Spinal cord (tissue), 10 donors: ENCODE data around the gene ZIC4. TPM values are rescaled to one million over a fixed set of nuclear protein-coding genes. Genes with fewer than 3 reads are reported as not detected.

Experiments used
- DNase-seq, 6 donors: peaks; one replicate each; pipeline versions ENCODE4 v3.0.0 to v3.0.0-alpha.2; 2013 to 2015; ENCODE audit warnings: low spot score in 6 of 6, low read depth in 4 of 6
- H3K27ac ChIP-seq: one replicate; pipeline ENCODE4 v1.5.1; 2013; ENCODE audit warnings: low read depth, low read length, control low read depth
- H3K27me3 ChIP-seq: one replicate; pipeline ENCODE4 v1.6.1; 2013; ENCODE audit warnings: low read length; ENCODE audit not compliant: control insufficient read depth, insufficient read depth
- H3K36me3 ChIP-seq: one replicate; pipeline ENCODE4 v1.6.1; 2013; ENCODE audit warnings: low read length; ENCODE audit not compliant: control insufficient read depth, insufficient read depth
- H3K4me1 ChIP-seq: one replicate; pipeline ENCODE4 v1.6.1; 2013; ENCODE audit warnings: low read length; ENCODE audit not compliant: control insufficient read depth, insufficient read depth
- H3K4me3 ChIP-seq: one replicate; pipeline ENCODE4 v1.5.1; 2013; ENCODE audit warnings: low read depth, low read length, control low read depth
- H3K9me3 ChIP-seq: one replicate; pipeline ENCODE4 v1.6.1; 2013; ENCODE audit warnings: low read length; ENCODE audit not compliant: control insufficient read depth, insufficient read depth
- WGBS: methylation state at CpG from one replicate; pipeline ENCODE4 v1.1.5; 2013; ENCODE audit warnings: missing lambda C conversion rate; ENCODE audit not compliant: insufficient coverage; 5-methylcytosine and 5-hydroxymethylcytosine counted together
- polyA plus RNA-seq, 2 donors: library from polyadenylated mRNA; unstranded; fragments of 120-200 nt; gene quantifications; one replicate each; pipeline ENCODE4 v1.2.1, GENCODE V29; 2013; ENCODE audit not compliant: insufficient read length in 2 of 2
- total RNA-seq, 2 donors: library from RNA; depleted of rRNA in 1 of 2; stranded (reverse); fragments of 120-200 nt in 1 of 2; fragments of >200 nt in 1 of 2; gene quantifications; one replicate each; pipeline versions ENCODE4 v1.2.3 to v1.2.4, GENCODE V29; 2013 to 2014
- donor health status: healthy.

ZIC4 gene
- total and polyA plus RNA-seq, 4 donors = 12.2 to 33.0 (median 26.0) TPM

DNA sequence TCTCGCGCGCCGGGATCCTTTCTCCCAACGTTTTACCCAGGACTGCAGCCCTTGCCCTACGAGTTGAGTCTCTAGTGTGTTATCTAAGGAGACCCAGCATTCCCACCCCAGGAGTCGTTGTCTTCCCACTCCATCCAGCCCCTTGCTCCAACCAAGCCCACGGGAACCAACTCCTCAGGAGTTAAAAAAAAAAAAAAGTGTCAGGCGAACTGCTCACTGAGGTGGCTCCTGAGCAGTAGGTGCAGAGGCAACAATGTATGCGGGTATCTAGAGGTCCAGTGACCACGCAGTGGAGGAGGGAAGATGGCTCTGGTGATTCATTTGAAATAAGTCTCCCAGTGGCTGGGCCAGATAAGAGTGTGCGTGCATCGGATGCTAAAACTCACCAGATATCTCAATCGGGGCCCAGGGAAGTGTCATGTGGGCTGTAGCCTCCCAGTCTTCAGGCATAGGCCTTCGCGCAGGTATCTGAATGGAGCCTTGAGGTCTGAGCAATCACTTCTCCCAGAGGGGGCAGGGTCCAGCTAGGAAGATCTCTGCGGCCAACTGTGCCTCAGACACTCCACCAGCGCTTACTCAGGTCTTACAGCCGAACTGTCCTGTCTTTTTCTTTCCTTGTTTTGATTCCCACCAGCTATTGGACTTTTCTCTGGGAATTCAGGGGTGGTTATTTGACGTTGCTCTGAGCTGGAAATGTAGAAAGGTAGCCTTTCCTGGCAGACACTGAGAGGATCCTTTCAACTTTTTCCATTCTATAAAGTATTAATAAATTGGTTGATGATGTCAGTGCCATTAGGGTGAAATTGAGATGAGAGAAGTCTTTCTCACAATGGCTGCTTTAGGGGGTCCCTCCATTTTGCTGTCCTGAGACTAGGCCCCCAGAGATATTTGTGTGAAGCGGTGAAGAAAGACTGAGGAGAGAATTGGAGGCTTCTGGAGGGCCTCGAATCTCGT lies 21.0 kb downstream of the ZIC4 start:
- 47% methylated on average over 12 of the region's 23 CpGs for WGBS
- H3K9me3 ChIP-seq = no peaks in the 10 kb centered on the region
- H3K4me3 ChIP-seq = no peak overlapping the region
- peaks cover 33% of the 10 kb centered on the region for H3K4me1 ChIP-seq
- no peaks in the 10 kb centered on the region for H3K36me3 ChIP-seq
- peak overlapping the region; percentile 65 for H3K27ac ChIP-seq
- no peak for DNase-seq
- peaks cover 99% of the 10 kb centered on the region for H3K27me3 ChIP-seq

DNA sequence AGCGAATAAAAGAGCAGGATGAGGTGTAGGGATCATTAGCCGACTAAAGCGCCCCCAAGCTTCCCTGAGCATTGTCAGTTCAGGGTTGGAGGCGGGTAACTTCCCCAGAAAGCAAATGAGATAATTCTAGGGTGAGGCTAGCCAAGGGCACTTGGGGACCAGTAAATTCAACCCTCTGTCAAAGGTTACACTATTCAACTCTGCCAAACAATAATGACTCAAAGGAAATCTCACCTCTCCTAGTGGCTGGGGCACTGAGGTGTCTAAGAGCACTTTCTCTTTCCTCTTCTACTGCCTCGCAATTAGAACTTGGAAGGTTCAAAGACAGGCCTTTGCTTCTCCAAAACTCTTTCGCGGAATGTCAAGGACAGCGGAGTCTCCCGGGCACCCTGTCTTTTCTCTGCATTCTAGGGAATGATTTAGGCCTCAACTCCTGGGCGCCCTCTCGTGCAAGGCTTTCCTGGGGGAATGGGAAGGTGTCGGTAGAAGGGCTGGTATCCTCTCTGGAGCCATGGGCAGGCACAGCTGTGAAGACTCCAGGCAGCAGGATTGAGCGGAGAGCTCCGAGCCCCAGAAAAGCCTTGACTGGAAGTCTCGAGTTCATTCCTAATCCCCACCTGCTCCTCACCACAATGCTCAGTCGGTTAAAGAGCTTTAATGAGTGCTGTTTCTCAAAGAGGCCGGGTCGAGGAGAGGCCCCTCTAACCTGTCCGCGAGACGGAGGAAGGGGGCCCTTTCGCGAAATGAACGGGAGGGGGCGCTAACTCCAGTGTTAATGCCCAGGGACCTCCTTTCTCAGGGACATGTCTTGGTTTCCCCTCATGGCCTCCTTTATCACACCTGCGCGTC lies 21.9 kb downstream of the ZIC4 start:
- no peak for DNase-seq
- H3K9me3 ChIP-seq = no peaks in the 10 kb centered on the region
- no peaks in the 10 kb centered on the region for H3K36me3 ChIP-seq
- 41% methylated on average over 23 of the region's 27 CpGs for WGBS
- H3K27ac ChIP-seq = no peak overlapping the region
- no peak overlapping the region for H3K4me3 ChIP-seq
- H3K27me3 ChIP-seq = peaks cover 99% of the 10 kb centered on the region
- peaks cover 32% of the 10 kb centered on the region for H3K4me1 ChIP-seq

DNA sequence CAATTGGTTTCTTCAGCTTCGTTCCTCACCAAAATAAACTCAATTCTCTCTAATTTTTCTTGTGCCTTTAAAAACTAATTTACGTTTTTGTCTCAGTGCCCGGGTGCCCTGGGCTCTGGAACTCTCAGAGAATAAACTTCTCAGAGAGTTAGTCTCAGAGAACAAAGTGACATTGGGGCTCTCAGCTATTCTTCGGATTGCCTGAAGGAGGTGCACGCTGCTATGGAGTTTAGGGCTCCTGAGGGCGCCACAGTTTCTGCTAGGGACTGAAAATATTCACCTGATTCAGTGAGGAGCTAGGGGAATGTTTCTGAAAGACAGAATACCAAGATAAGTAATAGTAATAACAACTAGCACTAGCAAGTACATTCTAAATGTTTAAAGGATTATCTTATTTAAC lies 22.7 kb downstream of the ZIC4 start:
- Histone ChIP-seq H3K4me1 (peaks cover 27% of the 10 kb centered on the region), H3K27me3 (peaks cover 99% of the 10 kb centered on the region), H3K36me3 (no peaks in the 10 kb centered on the region), H3K9me3 (no peaks in the 10 kb centered on the region), H3K27ac (no peak overlapping the region), H3K4me3 (no peak overlapping the region)
- 42% methylated on average over 4 of the region's 6 CpGs for WGBS
- DNase-seq = peak in 1 of 6 donors; percentile 55

DNA sequence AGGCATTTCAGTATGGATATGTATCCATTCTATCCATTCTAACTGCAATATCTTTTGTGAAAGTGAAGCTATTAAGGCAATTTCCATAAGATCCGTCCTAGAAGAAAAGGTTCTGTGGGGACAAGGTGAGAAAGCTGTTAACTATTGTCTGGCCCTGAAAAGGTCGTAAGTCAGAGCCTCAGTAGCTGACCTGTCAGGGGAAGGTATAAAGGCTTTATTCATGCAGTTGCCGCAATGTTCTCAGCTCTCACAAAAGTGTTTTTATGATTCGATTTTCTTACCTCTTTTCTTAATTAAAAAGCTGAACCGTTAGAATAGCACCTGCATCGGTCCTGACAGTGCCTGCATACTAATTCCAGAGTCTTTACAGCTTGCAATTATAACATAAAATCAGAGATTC lies 24.7 kb downstream of the ZIC4 start:
- Histone ChIP-seq H3K27ac (no peak overlapping the region), H3K27me3 (peaks cover 98% of the 10 kb centered on the region), H3K4me1 (peaks cover 24% of the 10 kb centered on the region), H3K9me3 (no peaks in the 10 kb centered on the region), H3K4me3 (no peak overlapping the region), H3K36me3 (no peaks in the 10 kb centered on the region)
- WGBS = 46% methylated on average over 2 of the region's 6 CpGs
- peak in 1 of 6 donors; percentile 41 for DNase-seq

DNA sequence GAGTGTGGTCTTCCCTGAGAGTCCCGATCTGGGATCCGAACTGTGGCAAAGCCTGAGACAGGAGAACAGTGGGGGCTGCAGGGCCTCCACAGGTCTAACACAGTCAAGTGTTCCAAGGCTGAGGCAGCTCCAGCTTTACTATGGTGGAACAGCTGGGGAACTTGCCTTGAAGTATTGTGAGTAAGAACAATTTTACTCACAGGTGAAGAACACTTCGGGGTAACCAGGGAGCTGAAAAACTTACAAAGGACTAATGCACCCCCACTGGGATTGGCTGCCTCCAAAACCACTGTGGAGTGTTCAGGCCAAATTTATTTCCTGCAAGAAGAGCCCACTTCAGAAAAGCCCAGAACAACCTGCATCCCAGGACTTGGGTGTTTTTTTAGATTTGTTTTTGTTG lies 25.4 kb downstream of the ZIC4 start:
- H3K36me3 ChIP-seq = no peaks in the 10 kb centered on the region
- no peak for DNase-seq
- H3K9me3 ChIP-seq = no peaks in the 10 kb centered on the region
- H3K27me3 ChIP-seq = peaks cover 94% of the 10 kb centered on the region
- H3K4me1 ChIP-seq = peaks cover 24% of the 10 kb centered on the region
- H3K4me3 ChIP-seq = no peak overlapping the region
- H3K27ac ChIP-seq = no peak overlapping the region
- WGBS = 50% methylated on average over 3 of the region's 3 CpGs

DNA sequence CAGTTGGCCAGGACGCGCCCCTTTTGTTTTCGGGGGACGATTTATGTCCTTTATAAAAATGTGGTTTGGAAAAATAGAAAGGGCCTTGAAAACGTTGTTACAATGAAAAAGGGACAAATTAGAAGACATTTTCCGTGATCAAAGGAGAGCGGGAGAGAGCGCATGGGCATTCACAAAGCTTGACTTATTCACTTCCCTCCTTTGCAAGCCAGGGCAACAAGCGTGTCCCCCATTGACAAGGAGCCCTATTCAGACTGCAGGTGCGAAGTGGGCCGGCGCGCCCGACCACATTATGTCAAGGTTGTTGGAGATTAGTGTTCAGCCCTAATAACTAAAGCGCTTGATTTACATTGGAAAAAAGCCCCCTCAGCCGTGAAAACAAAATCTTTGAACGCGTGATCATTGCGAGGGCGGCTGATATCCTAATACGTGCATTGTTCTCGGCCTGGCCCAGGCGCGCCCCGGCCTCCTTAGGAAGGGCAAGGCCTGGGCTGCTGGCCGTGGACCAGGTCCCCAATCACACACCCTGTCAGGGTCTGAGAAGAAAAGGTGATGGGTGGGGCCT lies 25.9 kb downstream of the ZIC4 start:
- peaks cover 94% of the 10 kb centered on the region for H3K27me3 ChIP-seq

DNA sequence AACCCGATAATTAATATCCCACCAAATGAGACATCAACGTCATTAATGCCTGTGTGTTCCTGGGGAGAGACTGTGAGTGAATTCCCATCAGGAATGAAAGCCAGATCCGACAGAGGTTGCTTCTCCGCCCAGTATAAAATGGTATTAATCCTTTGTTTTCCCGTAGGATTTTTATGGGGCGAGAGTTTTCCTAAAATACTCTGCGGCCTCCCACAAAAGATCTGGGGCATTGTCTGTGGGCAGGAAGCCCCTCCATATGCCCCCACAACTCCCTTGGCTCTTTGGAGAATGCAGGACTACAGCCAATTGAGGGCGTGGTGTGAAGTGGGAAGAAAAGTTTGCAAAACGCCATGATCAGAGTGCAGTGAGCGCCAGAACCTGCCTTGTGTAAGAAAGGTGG lies 26.7 kb downstream of the ZIC4 start:
- Histone ChIP-seq H3K9me3 (no peaks in the 10 kb centered on the region), H3K27ac (peak overlapping the region; percentile 69), H3K27me3 (peaks cover 94% of the 10 kb centered on the region), H3K4me3 (no peak overlapping the region), H3K36me3 (no peaks in the 10 kb centered on the region), H3K4me1 (peaks cover 19% of the 10 kb centered on the region)
- 40% methylated on average over 5 of the region's 10 CpGs for WGBS
- DNase-seq = no peak

More for the DNA sequence above, 25.9 kb downstream of the ZIC4 start:
- H3K27ac ChIP-seq = peak overlapping the region; percentile 69
- H3K9me3 ChIP-seq = no peaks in the 10 kb centered on the region
- peak in 1 of 6 donors; percentile 61 for DNase-seq
- H3K4me3 ChIP-seq = no peak overlapping the region
- H3K4me1 ChIP-seq = peaks cover 24% of the 10 kb centered on the region
- WGBS = 29% methylated on average over 22 of the region's 26 CpGs
- no peaks in the 10 kb centered on the region for H3K36me3 ChIP-seq

DNA sequence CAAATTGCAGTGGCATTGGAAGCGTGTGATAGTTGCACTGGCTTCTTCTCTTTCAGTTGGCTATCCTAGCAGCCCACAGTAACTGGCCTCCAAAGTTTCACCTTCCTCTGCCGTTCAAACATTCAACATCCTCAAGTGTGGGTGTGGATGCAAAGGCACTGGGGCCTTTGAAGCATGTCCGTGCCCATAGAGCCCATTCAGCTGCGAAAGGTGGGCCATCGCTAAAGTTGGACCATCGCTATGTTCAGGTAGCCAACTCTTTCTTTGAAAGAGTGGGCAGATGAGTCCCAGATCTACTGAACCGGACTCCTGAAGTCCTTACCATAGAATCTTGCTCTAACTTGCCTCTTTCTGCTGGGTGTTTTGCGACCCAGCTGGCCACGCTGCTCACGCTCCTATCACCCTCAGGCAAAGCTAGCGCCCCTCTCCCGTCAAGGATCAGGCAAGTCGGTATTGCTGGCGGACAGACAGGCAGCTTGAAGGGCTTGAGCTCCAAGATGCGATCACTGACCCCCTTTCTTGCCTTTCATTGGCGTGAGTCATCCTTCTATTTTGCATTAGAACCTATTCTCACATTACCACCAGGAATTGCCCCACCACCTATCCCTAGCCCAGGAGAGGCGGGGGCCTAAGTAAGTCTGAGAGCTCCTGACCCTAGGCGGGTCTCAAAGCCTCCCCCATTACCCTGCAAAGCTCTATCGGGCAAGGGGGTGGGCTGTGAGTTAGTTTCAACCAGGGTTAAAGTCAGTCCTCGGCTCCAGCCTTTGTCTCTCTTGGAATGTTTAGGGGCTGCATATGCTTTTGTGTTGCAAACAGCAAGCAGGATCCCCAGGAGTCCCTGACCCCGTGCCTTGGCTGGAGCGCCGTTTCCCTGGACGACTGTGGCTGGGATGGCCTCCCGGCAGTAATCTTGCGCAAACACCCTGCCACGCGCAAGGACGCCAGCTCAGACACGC lies 28.7 kb downstream of the ZIC4 start:
- WGBS = 22% methylated on average over 24 of the region's 30 CpGs
- Histone ChIP-seq H3K27me3 (peaks cover 94% of the 10 kb centered on the region), H3K36me3 (no peaks in the 10 kb centered on the region), H3K9me3 (no peaks in the 10 kb centered on the region), H3K4me1 (peaks cover 17% of the 10 kb centered on the region), H3K27ac (peak overlapping the region; percentile 80), H3K4me3 (peak overlapping the region; percentile 17)
- DNase-seq = peak in 2 of 6 donors; percentile 47 to 67
